ENCODE data around the gene KCNG2. TPM values are rescaled to one million over a fixed set of nuclear protein-coding genes. Genes with fewer than 3 reads are reported as not detected.

The KCNG2 gene
- polyA plus RNA-seq, 1 experiment, result 0.38 TPM

GRCh38 chr18:79884963-79885728 is 87.4 kb downstream of the KCNG2 start:
- Histone ChIP-seq H3K27ac (ENCODE audit: low read depth, low read length) (no peak overlapping the region), H3K9me3 (ENCODE audit: control insufficient read depth, insufficient read depth, low read length) (peaks cover 54% of the 10 kb centered on the region), H3K27me3 (ENCODE audit: control insufficient read depth, insufficient read depth, low read length) (no peaks in the 10 kb centered on the region), H3K4me3 (ENCODE audit: low read depth, low read length) (no peak overlapping the region)
- DNase-seq (ENCODE audit: low read depth, low spot score), result no peak
- ChIA-PET CTCF (no interaction called here), POLR2A (no interaction called here)
- TF ChIP-seq CTCF (IDR thresholded peaks at IDR 0.05; ENCODE audit: low read depth, low read length), result no peak

- no peak overlapping the region for H3K27ac ChIP-seq (ENCODE audit: low read depth, low read length)
- POLR2A ChIA-PET, result no interaction called here
- H3K27me3 ChIP-seq (ENCODE audit: control insufficient read depth, insufficient read depth, low read length), result no peaks in the 10 kb centered on the region
- CTCF ChIA-PET, result no interaction called here
- no peak overlapping the region for H3K4me3 ChIP-seq (ENCODE audit: low read depth, low read length)
- DNase-seq (ENCODE audit: low read depth, low spot score), result no peak
- peaks cover 68% of the 10 kb centered on the region for H3K9me3 ChIP-seq (ENCODE audit: control insufficient read depth, insufficient read depth, low read length)
- TF ChIP-seq CTCF (IDR thresholded peaks at IDR 0.05; ENCODE audit: low read depth, low read length), result no peak
Measured at GRCh38 chr18:79887181-79888000, 89.7 kb downstream of the KCNG2 start.

GRCh38 chr18:79888016-79888415 is 90.3 kb downstream of the KCNG2 start:
- Histone ChIP-seq H3K27ac (ENCODE audit: low read depth, low read length) (no peak overlapping the region), H3K4me3 (ENCODE audit: low read depth, low read length) (no peak overlapping the region), H3K27me3 (ENCODE audit: control insufficient read depth, insufficient read depth, low read length) (no peaks in the 10 kb centered on the region), H3K9me3 (ENCODE audit: control insufficient read depth, insufficient read depth, low read length) (peaks cover 66% of the 10 kb centered on the region)
- TF ChIP-seq CTCF (IDR thresholded peaks at IDR 0.05; ENCODE audit: low read depth, low read length), result no peak
- DNase-seq (ENCODE audit: low read depth, low spot score), result no peak
- ChIA-PET CTCF (no interaction called here), POLR2A (no interaction called here)

- no peaks in the 10 kb centered on the region for H3K27me3 ChIP-seq (ENCODE audit: control insufficient read depth, insufficient read depth, low read length)
- no peak overlapping the region for H3K4me3 ChIP-seq (ENCODE audit: low read depth, low read length)
- ChIA-PET CTCF (no interaction called here), POLR2A (no interaction called here)
- TF ChIP-seq CTCF (IDR thresholded peaks at IDR 0.05; ENCODE audit: low read depth, low read length), result no peak
- H3K9me3 ChIP-seq (ENCODE audit: control insufficient read depth, insufficient read depth, low read length), result peaks cover 50% of the 10 kb centered on the region
- no peak overlapping the region for H3K27ac ChIP-seq (ENCODE audit: low read depth, low read length)
- no peak for DNase-seq (ENCODE audit: low read depth, low spot score)
Measured at GRCh38 chr18:79889569-79889968, 91.8 kb downstream of the KCNG2 start.

- Histone ChIP-seq H3K27ac (ENCODE audit: low read depth, low read length) (no peak overlapping the region), H3K9me3 (ENCODE audit: control insufficient read depth, insufficient read depth, low read length) (peaks cover 39% of the 10 kb centered on the region), H3K27me3 (ENCODE audit: control insufficient read depth, insufficient read depth, low read length) (no peaks in the 10 kb centered on the region), H3K4me3 (ENCODE audit: low read depth, low read length) (no peak overlapping the region)
- CTCF ChIA-PET, result no interaction called here
- no peak for TF ChIP-seq CTCF (IDR thresholded peaks at IDR 0.05; ENCODE audit: low read depth, low read length)
- DNase-seq (ENCODE audit: low read depth, low spot score), result no peak
- POLR2A ChIA-PET, result no interaction called here
Measured at GRCh38 chr18:79890674-79891073, 92.9 kb downstream of the KCNG2 start.

All from AG04450 (cell line).